Fibroblast of lung (primary cell): ENCODE measurements around the gene CIAO2A.

Source experiments
- EZH2 ChIP-seq: IDR thresholded peaks from 2 replicates; pipeline ENCODE4 v1.5.1; 2012; ENCODE audit warnings: low read length, control low read depth, mild to moderate bottlenecking; ENCODE audit errors: missing control alignments
- TF ChIP-seq, protein P1 (sequence below), 2 donors: IDR thresholded peaks in 1 of 2; conservative IDR thresholded peaks in 1 of 2; 1 replicate in 1 of 2; 2 replicates in 1 of 2; pipeline ENCODE4 v1.5.1; 2011 to 2012; ENCODE audit warnings: low read length in 2 of 2, control low read depth in 1 of 2, inconsistent platforms in 1 of 2, low read depth in 1 of 2, mild to moderate bottlenecking in 1 of 2

DNA sequence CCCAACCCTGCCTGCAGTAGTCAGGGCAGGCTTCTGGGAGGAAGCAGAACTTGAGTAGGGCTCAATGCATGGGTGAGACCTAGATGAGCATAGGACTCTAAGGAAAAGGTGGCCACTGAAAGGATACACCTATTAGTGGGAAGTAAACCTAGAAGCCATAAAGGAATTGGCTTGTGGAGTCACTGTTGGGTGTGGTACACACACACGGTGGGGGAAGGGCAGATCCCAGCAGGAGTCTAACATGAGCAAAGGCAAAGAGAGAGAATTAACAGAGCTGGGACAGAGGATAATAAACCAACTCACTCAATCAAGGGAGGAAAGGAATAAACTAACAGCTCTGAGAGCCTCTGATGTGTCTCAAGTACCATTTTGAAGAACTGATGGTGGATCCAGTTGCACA lies 70.4 kb downstream of the CIAO2A start:
- TF ChIP-seq, protein P1, sequence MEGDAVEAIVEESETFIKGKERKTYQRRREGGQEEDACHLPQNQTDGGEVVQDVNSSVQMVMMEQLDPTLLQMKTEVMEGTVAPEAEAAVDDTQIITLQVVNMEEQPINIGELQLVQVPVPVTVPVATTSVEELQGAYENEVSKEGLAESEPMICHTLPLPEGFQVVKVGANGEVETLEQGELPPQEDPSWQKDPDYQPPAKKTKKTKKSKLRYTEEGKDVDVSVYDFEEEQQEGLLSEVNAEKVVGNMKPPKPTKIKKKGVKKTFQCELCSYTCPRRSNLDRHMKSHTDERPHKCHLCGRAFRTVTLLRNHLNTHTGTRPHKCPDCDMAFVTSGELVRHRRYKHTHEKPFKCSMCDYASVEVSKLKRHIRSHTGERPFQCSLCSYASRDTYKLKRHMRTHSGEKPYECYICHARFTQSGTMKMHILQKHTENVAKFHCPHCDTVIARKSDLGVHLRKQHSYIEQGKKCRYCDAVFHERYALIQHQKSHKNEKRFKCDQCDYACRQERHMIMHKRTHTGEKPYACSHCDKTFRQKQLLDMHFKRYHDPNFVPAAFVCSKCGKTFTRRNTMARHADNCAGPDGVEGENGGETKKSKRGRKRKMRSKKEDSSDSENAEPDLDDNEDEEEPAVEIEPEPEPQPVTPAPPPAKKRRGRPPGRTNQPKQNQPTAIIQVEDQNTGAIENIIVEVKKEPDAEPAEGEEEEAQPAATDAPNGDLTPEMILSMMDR (conservative IDR thresholded peaks at IDR 0.05 in 1 of 2, IDR thresholded peaks at IDR 0.05 in 1 of 2; ENCODE audit: low read depth in 1 of 2, low read length in 2 of 2) = no peak
- TF ChIP-seq EZH2 = no peak
